Measurements from ENCODE around the gene FAM151A.

GRCh38 chr1:54643736-54644135 lies 20.4 kb upstream of the FAM151A start:
- TF ChIP-seq CTCF (IDR thresholded peaks at IDR 0.05 in 4 of 5, conservative IDR thresholded peaks at IDR 0.05 in 1 of 5) (no peak), POLR2A (IDR thresholded peaks at IDR 0.05) (no peak)

Measured in gastrocnemius medialis (tissue), 4 donors.